Measurements from ENCODE around the gene NUDT8. TPM values are rescaled to one million over a fixed set of nuclear protein-coding genes. Genes with fewer than 3 reads are reported as not detected.

Gene NUDT8
- polyA plus RNA-seq, 1 donor (not counting 4 experiments of a cell fraction or from before 2014, with no cell fraction given): 1.1 TPM

- Histone ChIP-seq H3K9me3 (ENCODE audit: control insufficient read depth, low read depth, low read length) (no peaks in the 10 kb centered on the region), H3K79me2 (ENCODE audit: control insufficient read depth, insufficient read depth, low read length) (no peaks in the 10 kb centered on the region), H3K9ac (ENCODE audit: control insufficient read depth, extremely low read depth, insufficient read depth, low read length) (no peak overlapping the region), H3K4me1 (ENCODE audit: control insufficient read depth, extremely low read depth, insufficient read depth, low read length) (no peaks in the 10 kb centered on the region), H3K4me3 (ENCODE audit: control insufficient read depth in 2 of 3, extremely low read depth in 1 of 3, insufficient read depth in 2 of 3, low read depth in 1 of 3, low read length in 3 of 3) (no peak overlapping the region), H3K27me3 (ENCODE audit: control insufficient read depth, extremely low read depth, insufficient read depth, low read length) (no peaks in the 10 kb centered on the region), H3K9me1 (ENCODE audit: control insufficient read depth, extremely low read depth, insufficient read depth, low read length) (no peaks in the 10 kb centered on the region), H2AFZ (ENCODE audit: control insufficient read depth, low read length) (no peak overlapping the region), H3K36me3 (ENCODE audit: control insufficient read depth in 2 of 2, extremely low read depth in 1 of 2, insufficient read depth in 2 of 2, low read length in 2 of 2) (no peaks in the 10 kb centered on the region), H3K27ac (ENCODE audit: control insufficient read depth, insufficient read depth, low read length) (no peak overlapping the region), H3K4me2 (ENCODE audit: control insufficient read depth, extremely low read depth, insufficient read depth, low read depth, low read length) (no peak overlapping the region), H4K20me1 (ENCODE audit: control insufficient read depth, extremely low read depth, insufficient read depth, low read length) (no peaks in the 10 kb centered on the region)
- FAIRE-seq (no peak), DNase-seq (ENCODE audit: low read depth, low spot score) (no peak)
- dilution Hi-C loops (cut with MboI; ENCODE audit: extremely low pct_ligation_motif_present, low sequenced_read_pairs): no loop called here
- TF ChIP-seq, protein P1, sequence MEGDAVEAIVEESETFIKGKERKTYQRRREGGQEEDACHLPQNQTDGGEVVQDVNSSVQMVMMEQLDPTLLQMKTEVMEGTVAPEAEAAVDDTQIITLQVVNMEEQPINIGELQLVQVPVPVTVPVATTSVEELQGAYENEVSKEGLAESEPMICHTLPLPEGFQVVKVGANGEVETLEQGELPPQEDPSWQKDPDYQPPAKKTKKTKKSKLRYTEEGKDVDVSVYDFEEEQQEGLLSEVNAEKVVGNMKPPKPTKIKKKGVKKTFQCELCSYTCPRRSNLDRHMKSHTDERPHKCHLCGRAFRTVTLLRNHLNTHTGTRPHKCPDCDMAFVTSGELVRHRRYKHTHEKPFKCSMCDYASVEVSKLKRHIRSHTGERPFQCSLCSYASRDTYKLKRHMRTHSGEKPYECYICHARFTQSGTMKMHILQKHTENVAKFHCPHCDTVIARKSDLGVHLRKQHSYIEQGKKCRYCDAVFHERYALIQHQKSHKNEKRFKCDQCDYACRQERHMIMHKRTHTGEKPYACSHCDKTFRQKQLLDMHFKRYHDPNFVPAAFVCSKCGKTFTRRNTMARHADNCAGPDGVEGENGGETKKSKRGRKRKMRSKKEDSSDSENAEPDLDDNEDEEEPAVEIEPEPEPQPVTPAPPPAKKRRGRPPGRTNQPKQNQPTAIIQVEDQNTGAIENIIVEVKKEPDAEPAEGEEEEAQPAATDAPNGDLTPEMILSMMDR (optimal IDR thresholded peaks at IDR 0.05 in 1 of 3, IDR thresholded peaks at IDR 0.05 in 1 of 3, conservative IDR thresholded peaks at IDR 0.05 in 1 of 3; ENCODE audit: extremely low read depth in 1 of 3, insufficient read depth in 2 of 3, low read length in 3 of 3): peak in 1 of 3 experiments; percentile 33
- TF ChIP-seq EZH2 (IDR thresholded peaks at IDR 0.05; ENCODE audit: low read length): no peak
These were observed 16.1 kb upstream of the NUDT8 start for GRCh38 chr11:67645521-67646461.

- dilution Hi-C loops (cut with MboI; ENCODE audit: extremely low pct_ligation_motif_present, low sequenced_read_pairs): no loop called here
- FAIRE-seq: no peak
- H3K27me3 ChIP-seq (ENCODE audit: control insufficient read depth, extremely low read depth, insufficient read depth, low read length): peaks cover 7% of the 10 kb centered on the region
These were observed 15.0 kb upstream of the NUDT8 start for GRCh38 chr11:67644472-67645418.

More at GRCh38 chr11:67644472-67645418, 15.0 kb upstream of the NUDT8 start:
- Histone ChIP-seq H3K36me3 (ENCODE audit: control insufficient read depth in 2 of 2, extremely low read depth in 1 of 2, insufficient read depth in 2 of 2, low read length in 2 of 2) (no peaks in the 10 kb centered on the region), H3K4me2 (ENCODE audit: control insufficient read depth, extremely low read depth, insufficient read depth, low read depth, low read length) (no peak overlapping the region), H3K27ac (ENCODE audit: control insufficient read depth, insufficient read depth, low read length) (no peak overlapping the region), H4K20me1 (ENCODE audit: control insufficient read depth, extremely low read depth, insufficient read depth, low read length) (no peaks in the 10 kb centered on the region), H3K9me1 (ENCODE audit: control insufficient read depth, extremely low read depth, insufficient read depth, low read length) (no peaks in the 10 kb centered on the region), H2AFZ (ENCODE audit: control insufficient read depth, low read length) (no peak overlapping the region), H3K4me3 (ENCODE audit: control insufficient read depth in 2 of 3, extremely low read depth in 1 of 3, insufficient read depth in 2 of 3, low read depth in 1 of 3, low read length in 3 of 3) (no peak overlapping the region), H3K9me3 (ENCODE audit: control insufficient read depth, low read depth, low read length) (no peaks in the 10 kb centered on the region), H3K79me2 (ENCODE audit: control insufficient read depth, insufficient read depth, low read length) (no peaks in the 10 kb centered on the region), H3K9ac (ENCODE audit: control insufficient read depth, extremely low read depth, insufficient read depth, low read length) (no peak overlapping the region), H3K4me1 (ENCODE audit: control insufficient read depth, extremely low read depth, insufficient read depth, low read length) (no peaks in the 10 kb centered on the region)
- TF ChIP-seq, protein P1 (optimal IDR thresholded peaks at IDR 0.05 in 1 of 3, IDR thresholded peaks at IDR 0.05 in 1 of 3, conservative IDR thresholded peaks at IDR 0.05 in 1 of 3; ENCODE audit: extremely low read depth in 1 of 3, insufficient read depth in 2 of 3, low read length in 3 of 3): no peak
- DNase-seq (ENCODE audit: low read depth, low spot score): no peak
